ENCODE results near the gene OIP5. TPM values are rescaled to one million over a fixed set of nuclear protein-coding genes. Genes with fewer than 3 reads are reported as not detected.

Gene OIP5
- total and polyA plus RNA-seq, 4 donors = 0.51 to 2.0 (median 0.51) TPM; not detected in 1

Other genes with a start within 250 kb of the OIP5 start
- 10 to 100 TPM; 23.5 to 25.1 TPM for gene INO80, start 216.3 kb downstream of the OIP5 start, total RNA-seq
- 1 to 10 TPM; 6.5 to 7.3 TPM for gene INO80, start 216.3 kb downstream of the OIP5 start, polyA plus RNA-seq
- gene EXD1, start 101.8 kb downstream of the OIP5 start, total RNA-seq = not detected
- not detected for gene EXD1, start 101.8 kb downstream of the OIP5 start, polyA plus RNA-seq
- gene CHP1, start 101.3 kb downstream of the OIP5 start, total RNA-seq = 10 to 100 TPM; 60.4 to 60.8 TPM
- gene CHP1, start 101.3 kb downstream of the OIP5 start, polyA plus RNA-seq = 10 to 100 TPM; 28.1 to 44.8 TPM
- 1 to 10 TPM; 2.9 to 6.7 TPM for gene NUSAP1, start 290 bp upstream of the OIP5 start, total RNA-seq
- 1 to 10 TPM in 1 of 2 donors, under 1 TPM in 1; 0.90 to 9.0 TPM for gene NUSAP1, start 290 bp upstream of the OIP5 start, polyA plus RNA-seq
- 10 to 100 TPM; 10.4 to 14.2 TPM for gene NDUFAF1, start 69.9 kb upstream of the OIP5 start, total RNA-seq
- gene NDUFAF1, start 69.9 kb upstream of the OIP5 start, polyA plus RNA-seq = 10 to 100 TPM; 14.3 to 16.8 TPM
- gene RTF1, start 84.5 kb upstream of the OIP5 start, total RNA-seq = 10 to 100 TPM; 29.1 to 36.8 TPM
- 10 to 100 TPM; 15.4 to 27.5 TPM for gene RTF1, start 84.5 kb upstream of the OIP5 start, polyA plus RNA-seq
- gene ITPKA, start 161.3 kb upstream of the OIP5 start, total RNA-seq = under 1 TPM; 0.29 to 0.33 TPM
- 1 to 10 TPM in 1 of 2 donors, under 1 TPM in 1; 0.43 to 8.1 TPM for gene ITPKA, start 161.3 kb upstream of the OIP5 start, polyA plus RNA-seq
- gene LTK, start 181.2 kb upstream of the OIP5 start, total RNA-seq = 1 to 10 TPM in 1 of 2 donors, under 1 TPM in 1; 0.19 to 1.1 TPM
- gene LTK, start 181.2 kb upstream of the OIP5 start, polyA plus RNA-seq = 1 to 10 TPM in 1 of 2 donors, under 1 TPM in 1; 0.38 to 1.9 TPM
- gene RPAP1, start 211.7 kb upstream of the OIP5 start, total RNA-seq = 10 to 100 TPM; 19.9 to 27.5 TPM
- gene RPAP1, start 211.7 kb upstream of the OIP5 start, polyA plus RNA-seq = 1 to 10 TPM; 7.5 to 8.6 TPM
- 1 to 10 TPM; 6.0 to 9.8 TPM for gene TYRO3, start 226.6 kb upstream of the OIP5 start, total RNA-seq
- gene TYRO3, start 226.6 kb upstream of the OIP5 start, polyA plus RNA-seq = 1 to 10 TPM; 3.4 to 4.5 TPM

Data from aorta (tissue), 4 donors.